Activated T-helper 2 cell treated with anti-CD3 and anti-CD28 coated beads, Interferon-gamma antibody, Interleukin-2, Interleukin-4, amounts not matched to agents 10 μg/mL and 5 μg/mL and 100 μg/mL, durations not matched to agents 14 hours and 24 hours and 36 hours (primary cell): ENCODE data around the gene FNDC3A. TPM values are rescaled to one million over a fixed set of nuclear protein-coding genes. Genes with fewer than 3 reads are reported as not detected.
"Not testable (repeated sequence)": the region's sequence is repeated elsewhere in the genome, so short reads cannot be mapped to it uniquely, and the experiment has no call there.

Experiments used
- DNase-seq: peaks from one replicate; pipeline ENCODE4 v3.0.0; 2021; ENCODE audit warnings: low spot score
- H3K27ac Mint-ChIP-seq: one replicate; pipeline ENCODE4 v1.8.0; 2021; ENCODE audit warnings: mixed read lengths
- H3K27me3 Mint-ChIP-seq: one replicate; pipeline ENCODE4 v1.8.0; 2021; ENCODE audit warnings: low read depth, mixed read lengths
- H3K36me3 Mint-ChIP-seq: one replicate; pipeline ENCODE4 v1.8.0; 2021; ENCODE audit warnings: low read depth, mixed read lengths
- H3K4me1 Mint-ChIP-seq: one replicate; pipeline ENCODE4 v1.8.0; 2021; ENCODE audit warnings: low read depth, mixed read lengths
- H3K4me3 Mint-ChIP-seq: one replicate; pipeline ENCODE4 v1.8.0; 2021; ENCODE audit warnings: low read depth, mild to moderate bottlenecking, moderate library complexity, mixed read lengths
- H3K9me3 Mint-ChIP-seq: one replicate; pipeline ENCODE4 v1.8.0; 2021; ENCODE audit warnings: mixed read lengths
- intact Hi-C: fragments of 100-400 bp; cut with micrococcal nuclease; formaldehyde crosslinking; loops from one replicate; pipeline ENCODE4 v1.15.1; 2023
- total RNA-seq: library from RNA; stranded (reverse); gene quantifications from 2 replicates; pipeline ENCODE4 v1.2.3, GENCODE V29; 2022

FNDC3A gene
- total RNA-seq, 1 donor from 2014 or later, result 21.7 TPM

DNA sequence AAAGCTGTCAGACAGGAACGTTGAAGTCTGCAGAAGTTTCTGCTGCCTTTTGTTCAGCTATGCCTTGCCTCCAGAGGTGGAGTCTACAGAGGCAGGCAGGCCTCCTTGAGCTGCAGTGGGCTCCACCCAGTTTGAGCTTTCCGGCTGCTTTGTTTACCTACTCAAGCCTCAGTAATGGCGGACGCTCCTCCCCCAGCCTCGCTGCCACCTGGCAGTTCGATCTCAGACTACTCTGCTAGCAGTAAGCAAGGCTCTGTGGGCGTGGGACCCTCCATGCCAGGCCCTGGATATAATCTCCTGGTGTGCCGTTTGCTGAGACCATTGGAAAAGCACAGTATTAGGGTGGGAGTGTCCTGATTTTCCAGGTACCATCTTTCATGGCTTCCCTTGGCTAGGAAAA lies 187.4 kb downstream of the FNDC3A start:
- H3K4me3 Mint-ChIP-seq, H3K27me3 Mint-ChIP-seq, DNase-seq, intact Hi-C loops, H3K4me1 Mint-ChIP-seq, H3K27ac Mint-ChIP-seq: not testable (repeated sequence)
- Mint-ChIP-seq H3K9me3 (peaks cover 45% of the 10 kb centered on the region), H3K36me3 (peaks cover 85% of the 10 kb centered on the region)

DNA sequence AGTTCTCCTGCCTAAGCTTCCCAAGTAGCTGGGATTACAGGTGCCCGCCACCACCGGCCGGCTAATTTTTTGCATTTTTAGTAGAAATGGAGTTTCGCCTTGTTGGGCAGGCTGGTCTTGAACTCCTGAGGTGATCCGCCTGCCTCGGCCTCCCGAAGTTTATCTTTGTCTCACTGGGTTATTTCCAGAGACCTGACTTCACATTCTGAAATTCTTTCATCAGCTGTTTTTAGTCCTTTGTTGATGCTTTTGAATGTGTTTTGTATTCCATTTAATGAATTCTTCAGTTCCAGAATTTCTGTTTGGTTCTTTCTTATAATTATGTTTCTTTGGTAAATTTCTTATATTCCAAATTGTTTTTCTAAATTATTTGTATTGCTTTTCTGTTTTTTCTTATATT lies 189.0 kb downstream of the FNDC3A start:
- intact Hi-C loops, result no loop called here
- Mint-ChIP-seq H3K36me3 (peaks cover 78% of the 10 kb centered on the region), H3K9me3 (peaks cover 45% of the 10 kb centered on the region), H3K4me3 (no peak overlapping the region), H3K4me1 (peaks cover 2% of the 10 kb centered on the region), H3K27ac (no peak overlapping the region), H3K27me3 (no peaks in the 10 kb centered on the region)
- no peak for DNase-seq

GRCh38 chr13:49165798-49166752 lies 190.4 kb downstream of the FNDC3A start:
- peaks cover 76% of the 10 kb centered on the region for H3K36me3 Mint-ChIP-seq
- no peak for DNase-seq
- H3K9me3 Mint-ChIP-seq, result peaks cover 40% of the 10 kb centered on the region
- no peaks in the 10 kb centered on the region for H3K27me3 Mint-ChIP-seq
- no peak overlapping the region for H3K4me3 Mint-ChIP-seq
- intact Hi-C loops, result no loop called here
- no peak overlapping the region for H3K27ac Mint-ChIP-seq
- H3K4me1 Mint-ChIP-seq, result no peaks in the 10 kb centered on the region

DNA sequence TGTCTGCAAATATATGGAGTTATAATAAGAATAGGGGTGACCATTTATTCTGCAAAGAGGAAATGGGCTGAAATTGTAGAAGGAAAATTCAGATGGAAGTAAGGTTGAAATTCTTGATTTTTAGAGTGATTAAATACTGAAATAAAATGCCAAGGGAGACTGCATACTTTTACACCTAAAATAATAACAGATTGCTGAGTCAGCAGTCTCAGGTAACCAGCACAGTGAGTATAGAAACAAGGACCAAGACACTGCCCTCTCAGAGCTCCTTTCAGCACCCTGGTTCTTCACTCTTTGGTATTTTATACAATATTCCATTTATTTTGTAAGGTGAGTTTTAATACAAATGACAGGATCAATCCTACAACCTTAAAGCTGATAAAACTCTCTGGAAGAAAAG lies 195.6 kb downstream of the FNDC3A start:
- DNase-seq, result no peak
- no peak overlapping the region for H3K4me3 Mint-ChIP-seq
- H3K4me1 Mint-ChIP-seq, result no peaks in the 10 kb centered on the region
- intact Hi-C loops, result no loop called here
- H3K27me3 Mint-ChIP-seq, result no peaks in the 10 kb centered on the region
- H3K36me3 Mint-ChIP-seq, result peaks cover 53% of the 10 kb centered on the region
- H3K27ac Mint-ChIP-seq, result no peak overlapping the region
- no peaks in the 10 kb centered on the region for H3K9me3 Mint-ChIP-seq

GRCh38 chr13:49183672-49184325 lies 208.1 kb downstream of the FNDC3A start:
- Mint-ChIP-seq H3K4me3 (no peak overlapping the region), H3K36me3 (peaks cover 54% of the 10 kb centered on the region), H3K4me1 (peaks cover 6% of the 10 kb centered on the region), H3K27me3 (no peaks in the 10 kb centered on the region), H3K9me3 (no peaks in the 10 kb centered on the region), H3K27ac (no peak overlapping the region)
- intact Hi-C loops, result no loop called here
- DNase-seq, result no peak

- Mint-ChIP-seq H3K4me1 (peaks cover 6% of the 10 kb centered on the region), H3K36me3 (peaks cover 54% of the 10 kb centered on the region), H3K27ac (no peak overlapping the region), H3K4me3 (no peak overlapping the region), H3K27me3 (no peaks in the 10 kb centered on the region), H3K9me3 (no peaks in the 10 kb centered on the region)
- DNase-seq, result no peak
- intact Hi-C loops, result no loop called here
These were observed 208.9 kb downstream of the FNDC3A start for GRCh38 chr13:49184621-49185020.

GRCh38 chr13:49185264-49185663 lies 209.6 kb downstream of the FNDC3A start:
- intact Hi-C loops, result no loop called here
- no peak overlapping the region for H3K27ac Mint-ChIP-seq

GRCh38 chr13:49190901-49191300 lies 215.2 kb downstream of the FNDC3A start:
- Mint-ChIP-seq H3K27me3 (no peaks in the 10 kb centered on the region), H3K9me3 (no peaks in the 10 kb centered on the region), H3K36me3 (peaks cover 51% of the 10 kb centered on the region), H3K4me3 (no peak overlapping the region), H3K27ac (no peak overlapping the region), H3K4me1 (peaks cover 2% of the 10 kb centered on the region)
- intact Hi-C loops, result no loop called here
- no peak for DNase-seq

More at GRCh38 chr13:49185264-49185663, 209.6 kb downstream of the FNDC3A start:
- Mint-ChIP-seq H3K9me3 (no peaks in the 10 kb centered on the region), H3K27me3 (no peaks in the 10 kb centered on the region), H3K4me1 (peaks cover 6% of the 10 kb centered on the region), H3K4me3 (no peak overlapping the region), H3K36me3 (peaks cover 50% of the 10 kb centered on the region)
- DNase-seq, result no peak

DNA sequence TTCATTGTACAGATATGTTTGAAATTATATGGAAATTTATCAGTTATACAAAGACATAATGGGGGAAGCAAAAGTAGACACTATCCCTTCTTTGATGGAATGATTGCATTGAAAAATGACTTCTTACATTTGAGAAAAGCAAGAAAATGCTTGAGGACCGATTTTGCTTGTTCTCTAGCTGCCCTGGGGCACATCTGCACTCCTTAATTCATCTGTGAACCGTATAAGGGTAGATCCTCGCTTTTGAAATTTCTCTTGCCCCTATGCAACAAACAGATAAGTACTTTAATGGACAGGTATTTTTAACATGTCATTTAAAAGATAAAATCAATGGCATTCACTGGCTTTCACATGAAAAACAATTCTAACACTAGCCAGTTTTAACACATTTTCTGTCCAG lies 230.9 kb downstream of the FNDC3A start:
- no peak overlapping the region for H3K27ac Mint-ChIP-seq
- no peaks in the 10 kb centered on the region for H3K27me3 Mint-ChIP-seq
- H3K9me3 Mint-ChIP-seq, result no peaks in the 10 kb centered on the region
- no peak overlapping the region for H3K4me3 Mint-ChIP-seq
- DNase-seq, result no peak
- H3K4me1 Mint-ChIP-seq, result no peaks in the 10 kb centered on the region
- intact Hi-C loops, result no loop called here
- peaks cover 45% of the 10 kb centered on the region for H3K36me3 Mint-ChIP-seq

- no peaks in the 10 kb centered on the region for H3K9me3 Mint-ChIP-seq
- H3K4me3 Mint-ChIP-seq, result no peak overlapping the region
- no peak for DNase-seq
- H3K4me1 Mint-ChIP-seq, result no peaks in the 10 kb centered on the region
- intact Hi-C loops, result no loop called here
- H3K27ac Mint-ChIP-seq, result no peak overlapping the region
- no peaks in the 10 kb centered on the region for H3K27me3 Mint-ChIP-seq
- H3K36me3 Mint-ChIP-seq, result peaks cover 35% of the 10 kb centered on the region
These were observed 232.9 kb downstream of the FNDC3A start for GRCh38 chr13:49208619-49209018.

- Mint-ChIP-seq H3K4me1 (peaks cover 9% of the 10 kb centered on the region), H3K27ac (no peak overlapping the region), H3K4me3 (no peak overlapping the region), H3K27me3 (no peaks in the 10 kb centered on the region), H3K9me3 (no peaks in the 10 kb centered on the region), H3K36me3 (peaks cover 23% of the 10 kb centered on the region)
- intact Hi-C loops, result no loop called here
- DNase-seq, result no peak
These were observed 234.4 kb downstream of the FNDC3A start for GRCh38 chr13:49210114-49210513.

DNA sequence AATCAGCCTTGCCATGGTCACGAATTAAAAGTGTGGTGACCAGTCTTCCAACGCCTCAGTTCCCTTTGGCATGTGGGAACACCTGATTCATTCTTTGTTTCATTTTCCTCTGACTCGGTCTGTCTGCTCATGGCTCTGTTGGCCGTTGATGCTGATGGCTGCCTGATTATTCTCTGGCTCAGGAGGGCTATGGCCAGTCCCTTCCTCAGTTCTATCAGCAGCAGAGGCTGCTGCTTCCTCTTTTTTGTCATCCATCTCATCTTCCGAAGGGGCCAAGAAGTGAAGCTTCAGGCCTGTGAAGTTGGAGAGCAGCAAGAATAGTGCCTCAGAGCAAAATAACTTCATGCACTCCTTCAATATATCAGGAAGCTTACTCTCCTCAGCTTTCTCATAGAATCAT lies 235.0 kb downstream of the FNDC3A start:
- no peaks in the 10 kb centered on the region for H3K9me3 Mint-ChIP-seq
- intact Hi-C loops, result no loop called here
- no peak for DNase-seq
- no peak overlapping the region for H3K4me3 Mint-ChIP-seq
- H3K4me1 Mint-ChIP-seq, result peaks cover 10% of the 10 kb centered on the region
- H3K27ac Mint-ChIP-seq, result no peak overlapping the region
- H3K36me3 Mint-ChIP-seq, result peaks cover 21% of the 10 kb centered on the region
- H3K27me3 Mint-ChIP-seq, result no peaks in the 10 kb centered on the region

DNA sequence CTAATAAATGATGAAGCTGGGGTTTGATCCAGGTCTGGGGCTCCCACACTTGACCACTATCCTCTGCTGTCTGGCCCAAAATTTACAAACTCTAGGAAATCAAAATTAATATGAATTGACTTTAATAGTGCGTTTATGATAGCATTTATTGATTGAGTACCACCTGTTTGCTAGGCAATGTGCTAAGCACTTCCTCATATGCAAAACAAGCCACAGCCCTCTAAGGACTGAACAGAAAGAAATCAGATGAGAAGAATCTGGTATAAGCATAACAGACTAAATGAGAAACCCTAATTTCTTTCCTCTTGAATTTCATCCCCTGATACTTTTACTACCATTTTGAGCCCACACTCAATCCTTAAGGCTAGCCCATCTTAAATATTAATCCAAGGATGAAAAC lies 237.8 kb downstream of the FNDC3A start:
- intact Hi-C loops, result no loop called here
- no peak for DNase-seq
- Mint-ChIP-seq H3K27me3 (peaks cover 13% of the 10 kb centered on the region), H3K9me3 (no peaks in the 10 kb centered on the region), H3K4me3 (no peak overlapping the region), H3K36me3 (peaks cover 6% of the 10 kb centered on the region), H3K4me1 (peaks cover 10% of the 10 kb centered on the region), H3K27ac (no peak overlapping the region)
